Epithelial cell of esophagus (primary cell): ENCODE measurements around the gene UQCR11.

ENCODE experiments used
- DNase-seq: peaks from one replicate; pipeline ENCODE4 v3.0.0; 2010; ENCODE audit warnings: low read depth
- H3K4me3 ChIP-seq: 2 replicates; pipeline ENCODE4 v1.5.1; 2011; ENCODE audit warnings: mild to moderate bottlenecking, low read length, control low read depth
- TF ChIP-seq, protein P1 (sequence below): IDR thresholded peaks from 2 replicates; pipeline ENCODE4 v1.5.1; 2011; ENCODE audit warnings: low read depth, mild to moderate bottlenecking, low read length, control low read depth, inconsistent platforms; ENCODE audit not compliant: insufficient read depth; ENCODE audit errors: missing control alignments

Gene UQCR11

DNA sequence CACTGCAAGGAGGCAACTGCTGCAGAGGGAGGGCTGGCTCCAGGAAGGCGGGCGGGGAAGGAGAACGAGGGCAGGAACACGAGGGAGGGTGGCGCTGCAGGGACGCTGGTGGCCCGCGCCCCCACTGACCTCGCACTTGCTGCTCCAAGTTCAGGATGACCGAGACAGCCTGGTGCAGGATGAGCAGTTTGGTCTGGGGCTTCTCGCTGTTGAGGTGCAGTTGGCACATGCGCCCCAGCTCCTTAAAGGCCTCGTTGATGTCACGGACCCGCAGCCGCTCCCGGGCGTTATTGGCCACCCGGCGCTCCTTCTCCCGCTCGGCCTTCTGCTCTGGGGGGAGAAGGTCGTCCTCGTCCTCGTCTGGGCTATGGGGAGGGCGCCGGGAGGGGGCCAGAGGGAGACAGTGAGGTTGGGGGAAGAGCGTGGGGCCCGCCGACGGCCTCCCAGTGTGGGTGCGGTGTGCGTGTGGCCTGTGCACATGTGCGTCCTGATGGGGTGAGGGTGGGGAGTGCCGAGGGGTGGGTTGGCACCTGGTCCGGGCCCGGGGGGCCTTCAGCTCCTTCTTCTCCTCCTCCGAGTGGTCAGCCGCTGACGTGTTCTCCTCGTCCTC lies 10.0 kb upstream of the UQCR11 start:
- no peak for DNase-seq
- TF ChIP-seq, protein P1, sequence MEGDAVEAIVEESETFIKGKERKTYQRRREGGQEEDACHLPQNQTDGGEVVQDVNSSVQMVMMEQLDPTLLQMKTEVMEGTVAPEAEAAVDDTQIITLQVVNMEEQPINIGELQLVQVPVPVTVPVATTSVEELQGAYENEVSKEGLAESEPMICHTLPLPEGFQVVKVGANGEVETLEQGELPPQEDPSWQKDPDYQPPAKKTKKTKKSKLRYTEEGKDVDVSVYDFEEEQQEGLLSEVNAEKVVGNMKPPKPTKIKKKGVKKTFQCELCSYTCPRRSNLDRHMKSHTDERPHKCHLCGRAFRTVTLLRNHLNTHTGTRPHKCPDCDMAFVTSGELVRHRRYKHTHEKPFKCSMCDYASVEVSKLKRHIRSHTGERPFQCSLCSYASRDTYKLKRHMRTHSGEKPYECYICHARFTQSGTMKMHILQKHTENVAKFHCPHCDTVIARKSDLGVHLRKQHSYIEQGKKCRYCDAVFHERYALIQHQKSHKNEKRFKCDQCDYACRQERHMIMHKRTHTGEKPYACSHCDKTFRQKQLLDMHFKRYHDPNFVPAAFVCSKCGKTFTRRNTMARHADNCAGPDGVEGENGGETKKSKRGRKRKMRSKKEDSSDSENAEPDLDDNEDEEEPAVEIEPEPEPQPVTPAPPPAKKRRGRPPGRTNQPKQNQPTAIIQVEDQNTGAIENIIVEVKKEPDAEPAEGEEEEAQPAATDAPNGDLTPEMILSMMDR: no peak

DNA sequence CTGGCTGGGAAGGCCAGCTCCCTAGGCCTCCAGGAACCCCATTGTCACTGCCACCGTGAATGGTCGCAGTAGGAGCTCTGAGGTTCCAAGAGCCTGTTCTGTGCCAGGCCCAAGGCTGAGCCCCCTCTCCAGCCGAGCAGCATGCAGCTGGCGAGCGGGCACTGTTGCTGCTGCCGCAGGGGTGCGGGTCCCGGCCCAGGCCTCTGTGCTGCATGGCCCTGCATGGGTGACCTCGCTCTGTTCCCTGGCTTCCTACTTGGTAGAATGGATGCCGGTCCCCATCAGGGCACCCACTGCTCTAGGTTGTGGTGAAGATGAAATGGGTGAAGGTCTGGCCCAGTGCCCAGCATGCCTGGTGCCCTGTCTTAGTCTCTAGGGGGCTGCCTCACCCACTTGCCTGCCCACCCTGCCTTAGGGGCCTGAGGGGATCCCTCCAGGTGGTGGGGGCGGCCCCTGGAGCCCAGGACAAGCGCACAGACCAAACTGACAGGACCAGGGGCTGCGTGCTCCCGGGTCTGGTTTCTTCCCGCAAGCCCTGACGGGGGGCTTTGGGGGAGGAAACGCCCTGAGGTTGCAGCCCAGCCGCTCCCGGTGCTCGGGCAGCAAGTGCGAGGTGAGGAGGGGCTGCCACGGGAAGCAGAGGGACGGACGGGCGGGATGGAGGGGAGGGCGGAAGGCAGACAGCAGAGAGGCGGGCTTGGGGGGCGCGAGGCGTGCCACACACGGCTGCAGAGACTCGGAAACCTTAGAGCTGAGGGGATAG lies 8.7 kb upstream of the UQCR11 start:
- TF ChIP-seq, protein P1: no peak
- no peak overlapping the region for H3K4me3 ChIP-seq
- DNase-seq: no peak

More for the DNA sequence above, 10.0 kb upstream of the UQCR11 start:
- H3K4me3 ChIP-seq: no peak overlapping the region

DNA sequence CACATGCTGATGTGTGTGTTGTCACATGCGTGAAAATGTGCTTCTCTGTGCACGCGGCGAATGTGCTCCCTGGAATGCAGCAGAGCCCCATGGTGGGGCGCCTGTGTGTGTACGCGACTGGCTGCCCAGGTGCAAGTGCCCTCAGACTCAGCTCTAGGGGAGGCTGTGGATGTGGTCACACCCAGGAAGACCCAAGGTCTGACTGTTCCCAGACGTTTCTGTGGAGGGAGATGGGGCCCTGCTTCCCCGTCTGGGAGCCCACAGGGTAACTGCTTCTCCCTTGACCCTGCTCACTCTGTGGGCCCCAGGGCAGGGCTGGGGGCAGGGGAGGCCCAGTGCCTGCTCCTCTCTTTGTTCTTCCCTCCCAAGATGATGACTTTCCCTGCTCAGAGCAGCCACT lies 7.9 kb upstream of the UQCR11 start:
- TF ChIP-seq, protein P1: no peak
- no peak overlapping the region for H3K4me3 ChIP-seq
- no peak for DNase-seq

- no peak overlapping the region for H3K4me3 ChIP-seq
- DNase-seq: no peak
- TF ChIP-seq, protein P1: no peak
Measured at GRCh38 chr19:1612114-1613086, 7.1 kb upstream of the UQCR11 start.

DNA sequence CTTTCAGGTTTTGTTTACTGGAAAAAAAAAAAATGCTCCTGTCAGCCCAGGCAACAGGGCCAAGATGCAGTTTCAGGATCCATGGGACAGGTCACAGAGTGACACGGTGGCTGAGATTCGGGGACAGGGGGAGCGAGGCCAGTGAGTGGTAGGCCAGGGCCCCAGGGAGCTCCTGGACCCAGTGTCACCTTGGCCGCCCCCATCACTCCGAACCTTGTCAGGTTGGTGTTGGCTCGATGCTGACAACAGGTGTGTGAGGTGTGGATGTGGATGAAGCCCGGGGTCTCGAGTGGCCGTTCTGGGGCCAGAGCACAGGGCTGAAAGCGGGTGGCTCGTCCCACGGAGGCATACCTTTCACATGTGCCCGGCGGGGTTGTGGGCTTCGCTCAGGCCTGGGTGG lies 6.1 kb upstream of the UQCR11 start:
- H3K4me3 ChIP-seq: no peak overlapping the region
- TF ChIP-seq, protein P1: no peak
- no peak for DNase-seq

GRCh38 chr19:1610579-1610978 lies 5.3 kb upstream of the UQCR11 start:
- TF ChIP-seq, protein P1: no peak
- no peak for DNase-seq
- no peak overlapping the region for H3K4me3 ChIP-seq
